ENCODE data around the gene HDAC7. TPM values are rescaled to one million over a fixed set of nuclear protein-coding genes. Genes with fewer than 3 reads are reported as not detected.

Gene HDAC7
- total RNA-seq, 1 donor: 48.9 TPM

GRCh38 chr12:47751561-47751960 is 68.1 kb downstream of the HDAC7 start:
- DNase-seq (ENCODE audit: low read depth): no peak
- TF ChIP-seq CTCF (IDR thresholded peaks at IDR 0.05; ENCODE audit: insufficient read depth, low read length): no peak
- H3K4me3 ChIP-seq (ENCODE audit: low read depth, low read length): no peak overlapping the region

GRCh38 chr12:47750916-47751470 is 68.7 kb downstream of the HDAC7 start:
- no peak for TF ChIP-seq CTCF (IDR thresholded peaks at IDR 0.05; ENCODE audit: insufficient read depth, low read length)
- no peak overlapping the region for H3K4me3 ChIP-seq (ENCODE audit: low read depth, low read length)

GRCh38 chr12:47750229-47750798 is 69.4 kb downstream of the HDAC7 start:
- no peak for TF ChIP-seq CTCF (IDR thresholded peaks at IDR 0.05; ENCODE audit: insufficient read depth, low read length)
- no peak for DNase-seq (ENCODE audit: low read depth)
- H3K4me3 ChIP-seq (ENCODE audit: low read depth, low read length): no peak overlapping the region

More at GRCh38 chr12:47750916-47751470, 68.7 kb downstream of the HDAC7 start:
- no peak for DNase-seq (ENCODE audit: low read depth)

- H3K4me3 ChIP-seq (ENCODE audit: low read depth, low read length): no peak overlapping the region
- no peak for DNase-seq (ENCODE audit: low read depth)
- TF ChIP-seq CTCF (IDR thresholded peaks at IDR 0.05; ENCODE audit: insufficient read depth, low read length): no peak
Measured at GRCh38 chr12:47748899-47749298, 70.8 kb downstream of the HDAC7 start.

- no peak overlapping the region for H3K4me3 ChIP-seq (ENCODE audit: low read depth, low read length)
- no peak for TF ChIP-seq CTCF (IDR thresholded peaks at IDR 0.05; ENCODE audit: insufficient read depth, low read length)
- DNase-seq (ENCODE audit: low read depth): no peak
Measured at GRCh38 chr12:47748507-47748828, 71.2 kb downstream of the HDAC7 start.

GRCh38 chr12:47747596-47748506 is 71.9 kb downstream of the HDAC7 start:
- no peak overlapping the region for H3K4me3 ChIP-seq (ENCODE audit: low read depth, low read length)
- no peak for TF ChIP-seq CTCF (IDR thresholded peaks at IDR 0.05; ENCODE audit: insufficient read depth, low read length)
- DNase-seq (ENCODE audit: low read depth): no peak
